WTC11 (cell line): ENCODE data around the gene KCTD1. TPM values are rescaled to one million over a fixed set of nuclear protein-coding genes. Genes with fewer than 3 reads are reported as not detected.
A peak's percentile ranks its signal among the peaks of the same experiment; 100 is the strongest.

ENCODE experiments used
- ATAC-seq: fragments of 200-7000 bp; cut with Tn5 transposase; 2 replicates; pipeline ENCODE4 v1.10.0; 2021; ENCODE audit warnings: mild to moderate bottlenecking, moderate library complexity
- CTCF ChIA-PET: fragments of 300-600 bp; sonication (Branson Sonifier 250); formaldehyde crosslinking; loops from one replicate; lab custom pipeline; 2021; ENCODE audit warnings: antibody characterized with exemption; lab: Charles Lee
- POLR2A ChIA-PET: fragments of 350-600 bp; sonication (Branson Sonifier 250); formaldehyde crosslinking; loops from one replicate; lab custom pipeline; 2021; ENCODE audit warnings: antibody characterized with exemption; lab: Charles Lee
- DNase-seq: peaks from one replicate; pipeline ENCODE4 v3.0.0; 2021; ENCODE audit warnings: low spot score
- H3K27ac Mint-ChIP-seq: 2 replicates; pipeline ENCODE4 v1.8.0; 2021; ENCODE audit warnings: mixed read lengths
- H3K27me3 Mint-ChIP-seq: 2 replicates; pipeline ENCODE4 v1.8.0; 2021; ENCODE audit warnings: low read depth, mild to moderate bottlenecking, moderate library complexity, mixed read lengths
- H3K36me3 Mint-ChIP-seq: 2 replicates; pipeline ENCODE4 v1.8.0; 2021; ENCODE audit warnings: mixed read lengths
- H3K4me1 Mint-ChIP-seq: 2 replicates; pipeline ENCODE4 v1.8.0; 2022; ENCODE audit warnings: mixed read lengths
- H3K4me3 Mint-ChIP-seq: 2 replicates; pipeline ENCODE4 v1.8.0; 2021; ENCODE audit warnings: mild to moderate bottlenecking, moderate library complexity, mixed read lengths
- H3K9me3 Mint-ChIP-seq: 2 replicates; pipeline ENCODE4 v1.8.0; 2021; ENCODE audit warnings: mixed read lengths
- FOXJ3 ChIP-seq: sonication (generic); formaldehyde crosslinking; IDR thresholded peaks from 2 replicates; pipeline ENCODE4 v1.9.0; 2021; ENCODE audit warnings: missing genetic modification reagents, mild to moderate bottlenecking, borderline replicate concordance
- PRRX2 ChIP-seq: fragments of 250-450 bp; sonication (Bioruptor Pico); IDR thresholded peaks from 2 replicates; pipeline ENCODE4 v1.8.0; 2021; ENCODE audit warnings: mild to moderate bottlenecking
- SOX15 ChIP-seq: fragments of 250-450 bp; sonication (Bioruptor Pico); IDR thresholded peaks from 2 replicates; pipeline ENCODE4 v1.9.0; 2021; ENCODE audit warnings: mild to moderate bottlenecking
- ZNF138 ChIP-seq: sonication (generic); formaldehyde crosslinking; conservative IDR thresholded peaks from 2 replicates; pipeline ENCODE4 v1.8.1; 2022; ENCODE audit warnings: mild to moderate bottlenecking, moderate library complexity, missing genetic modification reagents
- ZNF232 ChIP-seq: sonication (generic); formaldehyde crosslinking; IDR thresholded peaks from 2 replicates; pipeline ENCODE4 v1.8.0; 2022; ENCODE audit warnings: mild to moderate bottlenecking, missing genetic modification reagents
- ZNF396 ChIP-seq: fragments of 250-450 bp; sonication (Bioruptor Pico); IDR thresholded peaks from 2 replicates; pipeline ENCODE4 v1.8.0; 2021; ENCODE audit warnings: mild to moderate bottlenecking, moderate library complexity, borderline replicate concordance
- ZNF671 ChIP-seq: fragments of 250-450 bp; sonication (Bioruptor Pico); IDR thresholded peaks from 2 replicates; pipeline ENCODE4 v1.8.0; 2021; ENCODE audit warnings: mild to moderate bottlenecking
- total RNA-seq: library from RNA; stranded (reverse); gene quantifications from 3 replicates; pipeline ENCODE4 v1.2.3, GENCODE V29; 2021
- TF ChIP-seq, protein P1 (sequence below): sonication (generic); formaldehyde crosslinking; IDR thresholded peaks from 2 replicates; pipeline ENCODE4 v1.8.1; 2023; ENCODE audit warnings: mild to moderate bottlenecking, missing genetic modification reagents, borderline replicate concordance
- TF ChIP-seq, protein P2 (sequence below): sonication (generic); formaldehyde crosslinking; conservative IDR thresholded peaks from 2 replicates; pipeline ENCODE4 v1.8.1; 2022; ENCODE audit warnings: mild to moderate bottlenecking, missing genetic modification reagents
- TF ChIP-seq, protein P3 (sequence below): sonication (generic); formaldehyde crosslinking; IDR thresholded peaks from 2 replicates; pipeline ENCODE4 v1.8.1; 2022; ENCODE audit warnings: mild to moderate bottlenecking, missing genetic modification reagents, moderate library complexity, borderline replicate concordance
- TF ChIP-seq, protein P4 (sequence below): fragments of 250-450 bp; sonication (Bioruptor Pico); conservative IDR thresholded peaks from 2 replicates; pipeline ENCODE4 v1.9.0; 2021; ENCODE audit warnings: mild to moderate bottlenecking
- TF ChIP-seq, protein P5 (sequence below): sonication (generic); formaldehyde crosslinking; IDR thresholded peaks from 2 replicates; pipeline ENCODE4 v1.8.0; 2023; ENCODE audit warnings: missing genetic modification reagents, mild to moderate bottlenecking, borderline replicate concordance
- TF ChIP-seq, protein P6 (sequence below): sonication (generic); formaldehyde crosslinking; IDR thresholded peaks from 2 replicates; pipeline ENCODE4 v1.8.0; 2022; ENCODE audit warnings: mild to moderate bottlenecking, missing genetic modification reagents

The KCTD1 gene
- total RNA-seq, 1 experiment from 2014 or later: 23.3 TPM

DNA sequence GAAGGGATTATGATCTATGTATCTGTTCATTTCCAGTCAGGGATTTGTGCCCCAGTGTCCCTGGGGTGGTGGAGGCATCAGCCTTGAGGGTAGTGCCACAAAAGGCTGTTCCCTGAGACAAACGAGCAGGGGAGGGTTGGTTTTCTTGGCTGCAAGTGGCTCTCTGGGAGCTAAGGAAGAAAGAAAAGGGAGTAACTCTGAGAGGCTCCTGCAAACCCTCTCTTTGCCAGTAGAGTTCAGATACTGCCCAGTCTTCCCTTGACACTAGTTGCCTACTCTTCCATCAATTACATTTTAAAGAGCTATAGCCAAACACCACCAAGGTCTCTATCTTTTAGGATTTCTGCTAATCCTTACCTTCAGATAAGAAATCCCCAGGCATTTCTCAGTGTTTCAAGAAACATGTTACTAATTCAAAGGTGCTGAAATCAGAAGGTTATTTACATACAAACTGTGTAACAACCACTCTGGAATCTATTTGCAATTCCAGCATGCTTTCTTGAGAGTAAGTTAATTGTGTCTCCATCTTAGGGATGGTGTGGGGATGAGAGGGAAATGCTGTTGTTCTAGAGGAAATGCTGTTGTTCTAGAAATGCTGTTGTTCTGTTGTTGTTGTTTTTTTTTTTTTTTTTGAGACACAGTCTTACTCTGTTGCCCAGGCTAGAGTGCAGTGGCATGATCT lies 18.7 kb upstream of the KCTD1 start:
- POLR2A ChIA-PET: interaction anchor here (0.6 kb wide), 1 partner anchor 16 kb away, joined by 4 read pairs; no protein-coding TSS in a partner anchor
- peaks cover 20% of the 10 kb centered on the region for H3K27me3 Mint-ChIP-seq
- H3K27ac Mint-ChIP-seq: no peak overlapping the region
- DNase-seq: no peak
- peaks cover 4% of the 10 kb centered on the region for H3K36me3 Mint-ChIP-seq
- peaks cover 34% of the 10 kb centered on the region for H3K4me1 Mint-ChIP-seq
- H3K4me3 Mint-ChIP-seq: no peak overlapping the region
- TF ChIP-seq ZNF671 (CRISPR knock-in tag) (no peak), SOX15 (no peak), ZNF396 (no peak), ZNF138 (CRISPR knock-in tag) (no peak), FOXJ3 (CRISPR knock-in tag) (no peak)
- TF ChIP-seq, protein P1, sequence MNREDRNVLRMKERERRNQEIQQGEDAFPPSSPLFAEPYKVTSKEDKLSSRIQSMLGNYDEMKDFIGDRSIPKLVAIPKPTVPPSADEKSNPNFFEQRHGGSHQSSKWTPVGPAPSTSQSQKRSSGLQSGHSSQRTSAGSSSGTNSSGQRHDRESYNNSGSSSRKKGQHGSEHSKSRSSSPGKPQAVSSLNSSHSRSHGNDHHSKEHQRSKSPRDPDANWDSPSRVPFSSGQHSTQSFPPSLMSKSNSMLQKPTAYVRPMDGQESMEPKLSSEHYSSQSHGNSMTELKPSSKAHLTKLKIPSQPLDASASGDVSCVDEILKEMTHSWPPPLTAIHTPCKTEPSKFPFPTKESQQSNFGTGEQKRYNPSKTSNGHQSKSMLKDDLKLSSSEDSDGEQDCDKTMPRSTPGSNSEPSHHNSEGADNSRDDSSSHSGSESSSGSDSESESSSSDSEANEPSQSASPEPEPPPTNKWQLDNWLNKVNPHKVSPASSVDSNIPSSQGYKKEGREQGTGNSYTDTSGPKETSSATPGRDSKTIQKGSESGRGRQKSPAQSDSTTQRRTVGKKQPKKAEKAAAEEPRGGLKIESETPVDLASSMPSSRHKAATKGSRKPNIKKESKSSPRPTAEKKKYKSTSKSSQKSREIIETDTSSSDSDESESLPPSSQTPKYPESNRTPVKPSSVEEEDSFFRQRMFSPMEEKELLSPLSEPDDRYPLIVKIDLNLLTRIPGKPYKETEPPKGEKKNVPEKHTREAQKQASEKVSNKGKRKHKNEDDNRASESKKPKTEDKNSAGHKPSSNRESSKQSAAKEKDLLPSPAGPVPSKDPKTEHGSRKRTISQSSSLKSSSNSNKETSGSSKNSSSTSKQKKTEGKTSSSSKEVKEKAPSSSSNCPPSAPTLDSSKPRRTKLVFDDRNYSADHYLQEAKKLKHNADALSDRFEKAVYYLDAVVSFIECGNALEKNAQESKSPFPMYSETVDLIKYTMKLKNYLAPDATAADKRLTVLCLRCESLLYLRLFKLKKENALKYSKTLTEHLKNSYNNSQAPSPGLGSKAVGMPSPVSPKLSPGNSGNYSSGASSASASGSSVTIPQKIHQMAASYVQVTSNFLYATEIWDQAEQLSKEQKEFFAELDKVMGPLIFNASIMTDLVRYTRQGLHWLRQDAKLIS (CRISPR knock-in tag): no peak
- TF ChIP-seq, protein P2, sequence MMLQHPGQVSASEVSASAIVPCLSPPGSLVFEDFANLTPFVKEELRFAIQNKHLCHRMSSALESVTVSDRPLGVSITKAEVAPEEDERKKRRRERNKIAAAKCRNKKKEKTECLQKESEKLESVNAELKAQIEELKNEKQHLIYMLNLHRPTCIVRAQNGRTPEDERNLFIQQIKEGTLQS (CRISPR knock-in tag): no peak
- ATAC-seq: peak; percentile 90
- CTCF ChIA-PET: interaction anchor here (0.6 to 1.4 kb wide), 13 partner anchors 9 to 183 kb away, joined by 3 to 10 read pairs (median 5); partner anchors contain the start of gene KCTD1
- H3K9me3 Mint-ChIP-seq: peaks cover 5% of the 10 kb centered on the region

DNA sequence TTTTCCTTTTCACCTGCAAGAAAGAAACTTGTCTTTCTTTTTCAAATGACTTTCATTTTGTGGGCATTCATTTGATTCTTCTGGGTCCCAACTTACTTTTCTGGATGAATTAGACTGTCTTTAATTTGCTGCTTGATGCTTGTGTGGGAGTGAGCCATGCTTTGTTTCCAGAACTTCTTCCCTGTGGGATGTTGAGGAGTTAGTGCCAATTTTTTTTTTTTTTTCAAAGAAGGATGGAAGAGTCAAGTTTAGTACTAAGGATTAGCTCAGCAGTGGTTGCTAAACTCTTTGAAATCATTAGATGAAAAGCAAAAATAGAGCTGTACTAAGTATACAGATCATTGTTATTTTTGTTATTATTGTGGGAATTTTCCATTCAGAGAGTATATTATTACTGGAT lies 17.2 kb upstream of the KCTD1 start:
- CTCF ChIA-PET: interaction anchor here (1.4 kb wide), 1 partner anchor 182 kb away, joined by 7 read pairs; no protein-coding TSS in a partner anchor
- POLR2A ChIA-PET: interaction anchor here (0.7 kb wide), 1 partner anchor 1036 kb away, joined by 4 read pairs; no protein-coding TSS in a partner anchor
- peaks cover 4% of the 10 kb centered on the region for H3K36me3 Mint-ChIP-seq
- H3K4me3 Mint-ChIP-seq: no peak overlapping the region
- peaks cover 34% of the 10 kb centered on the region for H3K4me1 Mint-ChIP-seq
- no peak for ATAC-seq
- H3K27me3 Mint-ChIP-seq: peaks cover 20% of the 10 kb centered on the region
- peaks cover 5% of the 10 kb centered on the region for H3K9me3 Mint-ChIP-seq
- TF ChIP-seq ZNF232 (CRISPR knock-in tag): no peak
- TF ChIP-seq, protein P3, sequence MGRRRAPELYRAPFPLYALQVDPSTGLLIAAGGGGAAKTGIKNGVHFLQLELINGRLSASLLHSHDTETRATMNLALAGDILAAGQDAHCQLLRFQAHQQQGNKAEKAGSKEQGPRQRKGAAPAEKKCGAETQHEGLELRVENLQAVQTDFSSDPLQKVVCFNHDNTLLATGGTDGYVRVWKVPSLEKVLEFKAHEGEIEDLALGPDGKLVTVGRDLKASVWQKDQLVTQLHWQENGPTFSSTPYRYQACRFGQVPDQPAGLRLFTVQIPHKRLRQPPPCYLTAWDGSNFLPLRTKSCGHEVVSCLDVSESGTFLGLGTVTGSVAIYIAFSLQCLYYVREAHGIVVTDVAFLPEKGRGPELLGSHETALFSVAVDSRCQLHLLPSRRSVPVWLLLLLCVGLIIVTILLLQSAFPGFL (CRISPR knock-in tag): no peak
- TF ChIP-seq PRRX2 (CRISPR knock-in tag): no peak
- TF ChIP-seq, protein P4, sequence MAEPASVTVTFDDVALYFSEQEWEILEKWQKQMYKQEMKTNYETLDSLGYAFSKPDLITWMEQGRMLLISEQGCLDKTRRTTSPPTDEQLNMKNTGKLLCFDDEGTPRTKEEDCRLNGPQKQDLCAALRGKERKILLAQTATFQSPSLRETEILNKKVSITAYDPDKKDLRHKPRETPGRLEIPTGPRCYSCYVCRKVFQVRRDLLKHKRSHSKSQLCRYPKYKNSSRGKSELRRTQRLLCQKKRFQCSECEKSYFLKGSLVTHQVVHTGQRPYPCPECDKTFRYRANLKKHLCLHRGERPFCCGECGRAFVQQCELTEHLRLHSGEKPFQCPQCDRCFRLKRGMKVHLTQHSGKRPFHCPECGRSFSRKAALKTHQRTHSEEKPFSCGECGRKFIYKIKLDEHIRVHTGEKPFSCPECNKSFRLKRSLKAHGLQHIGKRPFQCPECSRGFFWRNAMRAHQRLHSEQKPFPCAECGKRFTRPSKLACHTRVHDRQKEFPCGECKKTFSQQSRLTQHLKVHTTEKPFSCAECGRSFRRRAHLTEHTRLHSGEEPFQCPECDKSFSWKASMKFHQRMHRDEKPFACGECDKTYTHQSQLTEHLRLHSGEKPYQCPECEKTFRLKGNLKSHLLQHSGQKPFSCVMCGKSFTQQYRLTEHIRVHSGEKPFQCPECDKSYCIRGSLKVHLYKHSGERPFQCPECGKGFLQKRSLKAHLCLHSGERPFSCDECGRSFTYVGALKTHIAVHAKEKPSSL (CRISPR knock-in tag): no peak
- TF ChIP-seq, protein P5, sequence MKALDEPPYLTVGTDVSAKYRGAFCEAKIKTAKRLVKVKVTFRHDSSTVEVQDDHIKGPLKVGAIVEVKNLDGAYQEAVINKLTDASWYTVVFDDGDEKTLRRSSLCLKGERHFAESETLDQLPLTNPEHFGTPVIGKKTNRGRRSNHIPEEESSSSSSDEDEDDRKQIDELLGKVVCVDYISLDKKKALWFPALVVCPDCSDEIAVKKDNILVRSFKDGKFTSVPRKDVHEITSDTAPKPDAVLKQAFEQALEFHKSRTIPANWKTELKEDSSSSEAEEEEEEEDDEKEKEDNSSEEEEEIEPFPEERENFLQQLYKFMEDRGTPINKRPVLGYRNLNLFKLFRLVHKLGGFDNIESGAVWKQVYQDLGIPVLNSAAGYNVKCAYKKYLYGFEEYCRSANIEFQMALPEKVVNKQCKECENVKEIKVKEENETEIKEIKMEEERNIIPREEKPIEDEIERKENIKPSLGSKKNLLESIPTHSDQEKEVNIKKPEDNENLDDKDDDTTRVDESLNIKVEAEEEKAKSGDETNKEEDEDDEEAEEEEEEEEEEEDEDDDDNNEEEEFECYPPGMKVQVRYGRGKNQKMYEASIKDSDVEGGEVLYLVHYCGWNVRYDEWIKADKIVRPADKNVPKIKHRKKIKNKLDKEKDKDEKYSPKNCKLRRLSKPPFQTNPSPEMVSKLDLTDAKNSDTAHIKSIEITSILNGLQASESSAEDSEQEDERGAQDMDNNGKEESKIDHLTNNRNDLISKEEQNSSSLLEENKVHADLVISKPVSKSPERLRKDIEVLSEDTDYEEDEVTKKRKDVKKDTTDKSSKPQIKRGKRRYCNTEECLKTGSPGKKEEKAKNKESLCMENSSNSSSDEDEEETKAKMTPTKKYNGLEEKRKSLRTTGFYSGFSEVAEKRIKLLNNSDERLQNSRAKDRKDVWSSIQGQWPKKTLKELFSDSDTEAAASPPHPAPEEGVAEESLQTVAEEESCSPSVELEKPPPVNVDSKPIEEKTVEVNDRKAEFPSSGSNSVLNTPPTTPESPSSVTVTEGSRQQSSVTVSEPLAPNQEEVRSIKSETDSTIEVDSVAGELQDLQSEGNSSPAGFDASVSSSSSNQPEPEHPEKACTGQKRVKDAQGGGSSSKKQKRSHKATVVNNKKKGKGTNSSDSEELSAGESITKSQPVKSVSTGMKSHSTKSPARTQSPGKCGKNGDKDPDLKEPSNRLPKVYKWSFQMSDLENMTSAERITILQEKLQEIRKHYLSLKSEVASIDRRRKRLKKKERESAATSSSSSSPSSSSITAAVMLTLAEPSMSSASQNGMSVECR (CRISPR knock-in tag): no peak
- TF ChIP-seq, protein P6, sequence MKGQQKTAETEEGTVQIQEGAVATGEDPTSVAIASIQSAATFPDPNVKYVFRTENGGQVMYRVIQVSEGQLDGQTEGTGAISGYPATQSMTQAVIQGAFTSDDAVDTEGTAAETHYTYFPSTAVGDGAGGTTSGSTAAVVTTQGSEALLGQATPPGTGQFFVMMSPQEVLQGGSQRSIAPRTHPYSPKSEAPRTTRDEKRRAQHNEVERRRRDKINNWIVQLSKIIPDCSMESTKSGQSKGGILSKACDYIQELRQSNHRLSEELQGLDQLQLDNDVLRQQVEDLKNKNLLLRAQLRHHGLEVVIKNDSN (CRISPR knock-in tag): no peak
- DNase-seq: no peak
- H3K27ac Mint-ChIP-seq: no peak overlapping the region
